Measurements from ENCODE around the gene MINDY2.
A peak's percentile ranks its signal among the peaks of the same experiment; 100 is the strongest.

Gene MINDY2

GRCh38 chr15:58755350-58755749 is 15.8 kb upstream of the MINDY2 start:
- DNase-seq (ENCODE audit: low read depth), result no peak
- H3K4me3 ChIP-seq (replicated peaks; ENCODE audit: low read depth, low read length), result no peak overlapping the region
- TF ChIP-seq CTCF (IDR thresholded peaks at IDR 0.05; ENCODE audit: low read length, missing control alignments), result no peak

GRCh38 chr15:58755956-58756355 is 15.1 kb upstream of the MINDY2 start:
- H3K4me3 ChIP-seq (replicated peaks; ENCODE audit: low read depth, low read length), result no peak overlapping the region
- no peak for TF ChIP-seq CTCF (IDR thresholded peaks at IDR 0.05; ENCODE audit: low read length, missing control alignments)
- DNase-seq (ENCODE audit: low read depth), result no peak

- H3K4me3 ChIP-seq (replicated peaks; ENCODE audit: low read depth, low read length), result no peak overlapping the region
- DNase-seq (ENCODE audit: low read depth), result peak; percentile 56
- peak; percentile 32 for TF ChIP-seq CTCF (IDR thresholded peaks at IDR 0.05; ENCODE audit: low read length, missing control alignments)
These were observed 13.0 kb upstream of the MINDY2 start for GRCh38 chr15:58758141-58758540.

GRCh38 chr15:58760385-58761009 is 10.6 kb upstream of the MINDY2 start:
- no peak for TF ChIP-seq CTCF (IDR thresholded peaks at IDR 0.05; ENCODE audit: low read length, missing control alignments)
- DNase-seq (ENCODE audit: low read depth), result no peak
- no peak overlapping the region for H3K4me3 ChIP-seq (replicated peaks; ENCODE audit: low read depth, low read length)

GRCh38 chr15:58761010-58761388 is 10.1 kb upstream of the MINDY2 start:
- DNase-seq (ENCODE audit: low read depth), result no peak
- TF ChIP-seq CTCF (IDR thresholded peaks at IDR 0.05; ENCODE audit: low read length, missing control alignments), result no peak

GRCh38 chr15:58762285-58762684 is 8.8 kb upstream of the MINDY2 start:
- no peak overlapping the region for H3K4me3 ChIP-seq (replicated peaks; ENCODE audit: low read depth, low read length)
- TF ChIP-seq CTCF (IDR thresholded peaks at IDR 0.05; ENCODE audit: low read length, missing control alignments), result no peak
- no peak for DNase-seq (ENCODE audit: low read depth)

More at GRCh38 chr15:58761010-58761388, 10.1 kb upstream of the MINDY2 start:
- no peak overlapping the region for H3K4me3 ChIP-seq (replicated peaks; ENCODE audit: low read depth, low read length)

- TF ChIP-seq CTCF (IDR thresholded peaks at IDR 0.05; ENCODE audit: low read length, missing control alignments), result no peak
- no peak for DNase-seq (ENCODE audit: low read depth)
- H3K4me3 ChIP-seq (replicated peaks; ENCODE audit: low read depth, low read length), result no peak overlapping the region
These were observed 8.4 kb upstream of the MINDY2 start for GRCh38 chr15:58762731-58763130.

All from fibroblast of pulmonary artery (primary cell).